RPMI7951 (cell line): ENCODE measurements around the gene MAGEA2B. TPM values are rescaled to one million over a fixed set of nuclear protein-coding genes. Genes with fewer than 3 reads are reported as not detected.
"Not testable (repeated sequence)": the region's sequence is repeated elsewhere in the genome, so short reads cannot be mapped to it uniquely, and the experiment has no call there.

Source experiments
- DNase-seq: peaks from one replicate; pipeline ENCODE4 v3.0.0-alpha.2; 2012; ENCODE audit warnings: low read depth
- total RNA-seq: library from RNA; depleted of rRNA; stranded (reverse); fragments of >200 nt; shearing (Covaris generic); gene quantifications from 2 replicates; pipeline ENCODE4 v1.2.3, GENCODE V29; 2014; rRNA removed

MAGEA2B gene
- total RNA-seq, 1 experiment from 2014 or later = 16.1 TPM

DNA sequence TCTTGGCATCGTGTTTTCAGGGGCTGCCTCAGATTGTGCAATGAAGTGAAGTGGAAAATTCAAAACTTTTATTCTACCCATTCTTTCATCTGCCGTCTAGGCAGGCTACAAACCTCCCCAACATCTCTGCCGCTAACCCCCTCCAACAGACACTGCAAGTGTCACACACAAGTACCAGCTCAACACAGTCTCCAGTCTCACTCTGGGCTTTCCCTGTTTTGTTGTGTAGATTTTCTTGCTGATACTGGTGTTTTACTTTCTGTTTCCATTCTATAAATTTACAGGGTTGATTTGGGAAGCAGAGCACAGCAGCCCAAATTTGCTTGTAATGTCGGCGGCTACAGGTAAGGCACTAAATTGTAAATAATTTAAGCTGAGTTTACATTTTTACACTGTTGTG is 40.4 kb downstream of the MAGEA2B start:
- not testable (repeated sequence) for DNase-seq

DNA sequence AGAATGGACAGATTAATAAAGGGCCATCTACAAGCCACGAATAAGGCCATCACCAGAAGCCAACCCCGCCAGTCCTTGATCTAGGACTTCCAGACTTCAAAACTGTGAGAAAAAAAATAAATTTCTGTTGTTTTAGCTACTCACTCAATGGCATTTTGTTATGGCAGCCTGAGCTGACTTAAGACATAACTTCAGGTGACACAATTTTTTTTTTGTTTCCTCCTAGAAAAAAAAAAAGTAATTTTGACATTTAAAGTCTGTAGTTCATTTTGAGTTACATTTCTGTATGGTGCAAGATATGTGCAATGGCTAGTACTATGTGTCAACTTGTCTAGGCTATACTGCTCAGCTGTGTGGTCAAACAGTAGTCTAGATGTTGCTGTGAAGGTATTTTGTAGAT is 44.5 kb downstream of the MAGEA2B start, which contains the start of gene CSAG3:
CSAG3 (plus strand) TSS at position 301 of the 400 bp plus-strand sequence.
- DNase-seq = not testable (repeated sequence)

DNA sequence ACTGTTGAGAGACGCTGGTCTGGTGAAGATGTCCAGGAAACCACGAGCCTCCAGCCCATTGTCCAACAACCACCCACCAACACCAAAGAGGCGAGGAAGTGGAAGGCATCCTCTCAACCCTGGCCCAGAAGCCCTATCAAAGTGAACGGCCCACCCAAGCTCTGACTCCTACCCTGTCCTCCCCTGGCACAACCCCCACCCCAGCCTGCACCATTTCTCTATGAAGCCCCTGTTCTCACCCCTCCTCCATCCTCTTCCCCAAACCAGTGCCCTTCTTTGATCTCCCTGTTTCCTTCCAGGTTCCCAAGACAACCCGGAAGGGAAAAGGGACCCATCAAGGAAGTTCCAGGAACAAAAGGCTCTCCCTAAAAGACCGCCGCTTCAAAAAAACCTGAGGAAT is 45.1 kb downstream of the MAGEA2B start:
- not testable (repeated sequence) for DNase-seq

DNA sequence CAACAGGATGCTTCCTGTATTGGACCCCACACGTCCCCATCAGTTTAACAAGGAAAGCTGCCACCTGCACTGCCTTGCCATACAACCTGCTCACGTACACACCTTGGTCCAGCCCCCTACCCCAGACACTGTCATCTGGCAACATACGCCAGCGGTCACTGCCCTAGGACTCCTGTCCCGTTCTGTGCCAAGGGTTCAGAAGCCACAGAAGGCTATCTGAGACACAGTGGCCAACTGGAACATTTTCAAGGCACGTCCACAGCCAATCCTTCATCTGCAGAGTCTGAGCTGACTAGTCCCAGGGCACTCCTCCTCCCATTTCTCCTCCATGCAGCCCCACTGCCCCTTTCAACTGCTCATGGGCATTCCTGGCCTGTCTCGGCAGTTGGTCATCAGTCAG is 47.2 kb downstream of the MAGEA2B start:
- not testable (repeated sequence) for DNase-seq

DNA sequence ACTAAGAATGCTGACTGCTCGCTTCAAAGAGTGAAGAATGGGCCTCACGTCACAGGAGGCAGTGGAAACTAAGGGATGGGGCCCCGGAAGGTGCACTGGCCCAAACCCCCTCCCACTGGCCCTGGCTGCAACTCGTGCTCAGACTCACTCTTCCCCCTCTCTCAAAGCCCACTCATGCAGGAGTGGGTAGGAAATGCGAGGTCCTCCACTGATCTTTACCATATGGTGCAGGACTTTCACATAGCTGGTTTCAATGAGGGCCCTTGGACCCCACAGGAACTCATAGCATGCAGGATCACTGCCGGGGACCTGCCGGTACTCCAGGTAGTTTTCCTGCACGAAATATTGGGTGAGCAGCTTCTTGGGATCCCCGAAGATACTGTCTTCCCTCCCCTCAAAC is 52.1 kb downstream of the MAGEA2B start:
- DNase-seq = not testable (repeated sequence)

Other genes with a start within 250 kb of the MAGEA2B start
- 2.3 and 2.7 TPM in 2 replicates for gene GABRQ, start 76.7 kb upstream of the MAGEA2B start, total RNA-seq
- gene MAGEA3, start 15.8 kb upstream of the MAGEA2B start, total RNA-seq = 93.5 and 116 TPM in 2 replicates
- 1.1 and 3.4 TPM in 2 replicates for gene CSAG2, start 5.4 kb upstream of the MAGEA2B start, total RNA-seq
- gene CSAG1, start 19.1 kb downstream of the MAGEA2B start, total RNA-seq = 32.1 and 33.2 TPM in 2 replicates
- 91.4 and 93.6 TPM in 2 replicates for gene MAGEA12, start 19.1 kb downstream of the MAGEA2B start, total RNA-seq
- 28.7 and 30.9 TPM in 2 replicates for gene MAGEA2, start 39.2 kb downstream of the MAGEA2B start, total RNA-seq
- gene CSAG3, start 44.6 kb downstream of the MAGEA2B start, total RNA-seq = 2.2 and 8.7 TPM in 2 replicates
- 85.4 and 95.8 TPM in 2 replicates for gene MAGEA6, start 55.1 kb downstream of the MAGEA2B start, total RNA-seq
- 42.1 and 44.6 TPM in 2 replicates for gene CETN2, start 116.1 kb downstream of the MAGEA2B start, total RNA-seq
- gene NSDHL, start 116.4 kb downstream of the MAGEA2B start, total RNA-seq = 8.7 and 12.4 TPM in 2 replicates
- gene ZNF185, start 183.4 kb downstream of the MAGEA2B start, total RNA-seq = 2.9 and 3.3 TPM in 2 replicates